ENCODE data around the gene LANCL1.
"Not testable (repeated sequence)": the region's sequence is repeated elsewhere in the genome, so short reads cannot be mapped to it uniquely, and the experiment has no call there.

The LANCL1 gene

DNA sequence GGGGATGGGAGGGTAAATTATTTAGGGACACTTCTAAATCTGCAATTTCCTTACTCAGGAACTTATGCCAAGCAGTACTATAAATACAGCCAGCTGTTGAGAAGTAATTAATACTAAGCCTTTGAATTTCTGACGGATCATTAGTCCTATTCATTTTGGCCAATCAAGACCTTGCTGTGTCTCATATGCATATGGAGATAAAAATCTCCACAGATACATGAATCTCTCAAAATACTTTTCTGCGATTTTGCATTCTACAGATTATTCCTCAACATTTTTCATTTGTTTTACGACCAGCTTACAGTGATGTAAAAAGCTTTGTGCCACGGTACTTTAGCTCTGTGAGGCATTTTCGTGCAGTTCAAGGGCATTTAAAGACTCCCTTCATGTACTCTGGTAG, 16.7 kb downstream of the LANCL1 start:
- TF ChIP-seq, protein P1, sequence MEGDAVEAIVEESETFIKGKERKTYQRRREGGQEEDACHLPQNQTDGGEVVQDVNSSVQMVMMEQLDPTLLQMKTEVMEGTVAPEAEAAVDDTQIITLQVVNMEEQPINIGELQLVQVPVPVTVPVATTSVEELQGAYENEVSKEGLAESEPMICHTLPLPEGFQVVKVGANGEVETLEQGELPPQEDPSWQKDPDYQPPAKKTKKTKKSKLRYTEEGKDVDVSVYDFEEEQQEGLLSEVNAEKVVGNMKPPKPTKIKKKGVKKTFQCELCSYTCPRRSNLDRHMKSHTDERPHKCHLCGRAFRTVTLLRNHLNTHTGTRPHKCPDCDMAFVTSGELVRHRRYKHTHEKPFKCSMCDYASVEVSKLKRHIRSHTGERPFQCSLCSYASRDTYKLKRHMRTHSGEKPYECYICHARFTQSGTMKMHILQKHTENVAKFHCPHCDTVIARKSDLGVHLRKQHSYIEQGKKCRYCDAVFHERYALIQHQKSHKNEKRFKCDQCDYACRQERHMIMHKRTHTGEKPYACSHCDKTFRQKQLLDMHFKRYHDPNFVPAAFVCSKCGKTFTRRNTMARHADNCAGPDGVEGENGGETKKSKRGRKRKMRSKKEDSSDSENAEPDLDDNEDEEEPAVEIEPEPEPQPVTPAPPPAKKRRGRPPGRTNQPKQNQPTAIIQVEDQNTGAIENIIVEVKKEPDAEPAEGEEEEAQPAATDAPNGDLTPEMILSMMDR (IDR thresholded peaks at IDR 0.05; ENCODE audit: low read length, missing control alignments) = no peak
- no peak for DNase-seq (ENCODE audit: low read depth)
- H3K4me3 ChIP-seq (replicated peaks; ENCODE audit: low read depth, low read length) = no peak overlapping the region

GRCh38 chr2:210459407-210459806, 17.2 kb downstream of the LANCL1 start:
- DNase-seq (ENCODE audit: low read depth) = no peak
- TF ChIP-seq, protein P1 (IDR thresholded peaks at IDR 0.05; ENCODE audit: low read length, missing control alignments) = no peak
- H3K4me3 ChIP-seq (replicated peaks; ENCODE audit: low read depth, low read length) = no peak overlapping the region

GRCh38 chr2:210458395-210458794, 18.2 kb downstream of the LANCL1 start:
- DNase-seq (ENCODE audit: low read depth) = no peak
- no peak overlapping the region for H3K4me3 ChIP-seq (replicated peaks; ENCODE audit: low read depth, low read length)
- TF ChIP-seq, protein P1 (IDR thresholded peaks at IDR 0.05; ENCODE audit: low read length, missing control alignments) = no peak

GRCh38 chr2:210456571-210456970, 20.0 kb downstream of the LANCL1 start:
- TF ChIP-seq, protein P1 (IDR thresholded peaks at IDR 0.05; ENCODE audit: low read length, missing control alignments) = no peak
- DNase-seq (ENCODE audit: low read depth) = no peak
- no peak overlapping the region for H3K4me3 ChIP-seq (replicated peaks; ENCODE audit: low read depth, low read length)

- TF ChIP-seq, protein P1 (IDR thresholded peaks at IDR 0.05; ENCODE audit: low read length, missing control alignments) = no peak
- no peak overlapping the region for H3K4me3 ChIP-seq (replicated peaks; ENCODE audit: low read depth, low read length)
- DNase-seq (ENCODE audit: low read depth) = no peak
Measured at GRCh38 chr2:210454336-210454735, 22.2 kb downstream of the LANCL1 start.

DNA sequence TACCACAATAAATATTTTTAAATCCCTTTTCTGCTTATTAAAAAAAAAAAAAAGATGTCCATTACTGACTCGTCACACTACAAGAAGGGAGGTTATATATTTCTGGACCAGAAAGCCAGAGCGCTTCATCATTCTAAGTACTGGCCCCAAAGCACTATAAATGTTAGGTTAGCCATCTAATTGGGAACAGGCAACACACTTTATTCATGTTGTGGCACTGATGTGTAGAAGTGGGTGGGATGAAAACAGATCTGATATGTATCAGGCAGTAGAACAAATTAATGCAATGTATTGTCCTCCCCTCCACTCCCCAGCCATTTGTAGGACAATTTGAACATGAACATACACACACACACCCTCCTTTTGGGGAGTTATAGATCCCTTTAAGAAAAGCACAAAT, 24.4 kb downstream of the LANCL1 start:
- TF ChIP-seq, protein P1 (IDR thresholded peaks at IDR 0.05; ENCODE audit: low read length, missing control alignments) = no peak
- no peak overlapping the region for H3K4me3 ChIP-seq (replicated peaks; ENCODE audit: low read depth, low read length)
- no peak for DNase-seq (ENCODE audit: low read depth)

DNA sequence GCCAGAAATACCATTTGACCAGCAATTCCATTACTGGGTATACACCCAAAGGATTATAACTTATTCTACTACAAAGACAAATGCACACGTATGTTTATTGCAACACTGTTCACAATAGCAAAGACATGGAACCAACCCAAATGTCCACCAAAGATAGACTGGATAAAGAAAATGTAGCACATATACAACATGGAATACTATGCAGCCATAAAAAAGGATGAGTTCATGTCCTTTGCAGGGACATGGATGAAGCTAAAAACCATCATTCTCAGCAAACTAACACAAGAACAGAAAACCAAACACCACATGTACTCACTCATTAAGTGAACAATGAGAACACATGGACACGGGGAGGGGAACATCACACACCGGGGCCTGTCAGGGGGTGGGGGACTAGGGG, 25.6 kb downstream of the LANCL1 start:
- H3K4me3 ChIP-seq (replicated peaks; ENCODE audit: low read depth, low read length); DNase-seq (ENCODE audit: low read depth): not testable (repeated sequence)

- TF ChIP-seq, protein P1 (IDR thresholded peaks at IDR 0.05; ENCODE audit: low read length, missing control alignments) = no peak
- no peak for DNase-seq (ENCODE audit: low read depth)
- H3K4me3 ChIP-seq (replicated peaks; ENCODE audit: low read depth, low read length) = no peak overlapping the region
Measured at GRCh38 chr2:210445732-210446131, 30.8 kb downstream of the LANCL1 start.

Measured in fibroblast of pulmonary artery (primary cell).